PFSK-1 (cell line): ENCODE data around the gene ADPRH.

ENCODE experiments used
- FOXP2 ChIP-seq: optimal IDR thresholded peaks from 2 replicates; pipeline ENCODE3; 2011; ENCODE audit warnings: borderline replicate concordance, control low read depth, inconsistent platforms; ENCODE audit not compliant: insufficient read depth; ENCODE audit errors: extremely low read length, extremely low read depth
- POLR2AphosphoS5 ChIP-seq: IDR thresholded peaks from 2 replicates; pipeline ENCODE4 v1.6.1; 2012; ENCODE audit warnings: low read depth, mild to moderate bottlenecking, control low read depth, low read length, moderate library complexity
- REST ChIP-seq, 2 experiments: IDR thresholded peaks; 2 replicates each; pipeline versions ENCODE4 v1.6.1 to v1.8.0; 2011 to 2012; ENCODE audit warnings: low read depth in 2 of 2, low read length in 2 of 2, control low read depth in 1 of 2, inconsistent platforms in 1 of 2, mild to moderate bottlenecking in 1 of 2, moderate library complexity in 1 of 2; ENCODE audit not compliant: insufficient read depth in 1 of 2
- SIN3A ChIP-seq: IDR thresholded peaks from 2 replicates; pipeline ENCODE4 v1.6.1; 2012; ENCODE audit warnings: mild to moderate bottlenecking, low read length, moderate library complexity, borderline replicate concordance; ENCODE audit not compliant: insufficient read depth
- TAF1 ChIP-seq: IDR thresholded peaks from 2 replicates; pipeline ENCODE4 v1.6.1; 2012; ENCODE audit warnings: low read length, control low read depth, borderline replicate concordance; ENCODE audit not compliant: insufficient read depth

The ADPRH gene

GRCh38 chr3:119625451-119626153, 46.3 kb downstream of the ADPRH start:
- TF ChIP-seq REST (IDR thresholded peaks at IDR 0.05; ENCODE audit: insufficient read depth in 1 of 2, low read depth in 2 of 2, low read length in 2 of 2) (no peak; a peak in 1 of 4 replicates), FOXP2 (no peak), POLR2AphosphoS5 (no peak), SIN3A (no peak), TAF1 (no peak)

GRCh38 chr3:119626196-119626595, 46.9 kb downstream of the ADPRH start:
- TF ChIP-seq FOXP2, result no peak
- no peak for TF ChIP-seq TAF1
- no peak for TF ChIP-seq SIN3A
- TF ChIP-seq REST (IDR thresholded peaks at IDR 0.05; ENCODE audit: insufficient read depth in 1 of 2, low read depth in 2 of 2, low read length in 2 of 2), result no peak
- no peak for TF ChIP-seq POLR2AphosphoS5

- TF ChIP-seq FOXP2, result no peak
Observed at GRCh38 chr3:119627461-119627860, 48.2 kb downstream of the ADPRH start.

GRCh38 chr3:119628390-119628789, 49.1 kb downstream of the ADPRH start:
- no peak for TF ChIP-seq SIN3A
- TF ChIP-seq POLR2AphosphoS5, result no peak
- no peak for TF ChIP-seq TAF1
- TF ChIP-seq REST (IDR thresholded peaks at IDR 0.05; ENCODE audit: insufficient read depth in 1 of 2, low read depth in 2 of 2, low read length in 2 of 2), result no peak
- TF ChIP-seq FOXP2, result no peak

GRCh38 chr3:119628816-119629445, 49.6 kb downstream of the ADPRH start:
- TF ChIP-seq POLR2AphosphoS5 (no peak), FOXP2 (no peak), TAF1 (no peak), REST (IDR thresholded peaks at IDR 0.05; ENCODE audit: insufficient read depth in 1 of 2, low read depth in 2 of 2, low read length in 2 of 2) (no peak), SIN3A (no peak)
